Islet precursor cell (in vitro differentiated cells): ENCODE results near the gene ALDH1A1.
"Not testable (repeated sequence)": the region's sequence is repeated elsewhere in the genome, so short reads cannot be mapped to it uniquely, and the experiment has no call there.

ENCODE experiments used
- DNase-seq: peaks from one replicate; pipeline ENCODE4 v3.0.0-alpha.2; 2018

The ALDH1A1 gene

GRCh38 chr9:72888943-72889342 lies 63.9 kb downstream of the ALDH1A1 start:
- no peak for DNase-seq

GRCh38 chr9:72888067-72888466 lies 64.8 kb downstream of the ALDH1A1 start:
- DNase-seq, result no peak

GRCh38 chr9:72886386-72886785 lies 66.5 kb downstream of the ALDH1A1 start:
- no peak for DNase-seq

GRCh38 chr9:72884508-72884907 lies 68.3 kb downstream of the ALDH1A1 start:
- no peak for DNase-seq

GRCh38 chr9:72883875-72884274 lies 69.0 kb downstream of the ALDH1A1 start:
- DNase-seq, result no peak

- no peak for DNase-seq
These were observed 70.6 kb downstream of the ALDH1A1 start for GRCh38 chr9:72882117-72882775.

DNA sequence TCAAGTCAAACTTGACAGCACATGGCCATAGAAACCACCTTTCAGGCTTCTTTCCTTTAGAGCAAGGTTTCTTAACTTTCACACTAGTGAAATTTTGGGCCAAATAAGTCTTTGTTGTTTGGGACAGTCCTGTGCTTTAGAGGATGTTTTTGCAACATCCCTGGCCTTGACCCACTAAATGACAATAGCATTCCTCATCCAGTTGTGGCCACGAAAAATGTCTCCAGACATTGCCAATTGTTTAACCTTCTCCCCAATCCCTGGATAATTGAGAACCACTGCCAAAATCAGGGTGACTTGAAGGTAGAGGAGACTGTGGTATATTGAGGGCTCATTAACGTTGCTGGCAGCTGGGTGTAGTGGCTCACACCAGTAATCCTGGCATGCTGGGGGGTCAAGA lies 72.0 kb downstream of the ALDH1A1 start:
- DNase-seq, result no peak

- DNase-seq, result no peak
These were observed 77.6 kb downstream of the ALDH1A1 start for GRCh38 chr9:72875221-72875620.

GRCh38 chr9:72874344-72874743 lies 78.5 kb downstream of the ALDH1A1 start:
- no peak for DNase-seq

GRCh38 chr9:72873456-72873855 lies 79.4 kb downstream of the ALDH1A1 start:
- no peak for DNase-seq

DNA sequence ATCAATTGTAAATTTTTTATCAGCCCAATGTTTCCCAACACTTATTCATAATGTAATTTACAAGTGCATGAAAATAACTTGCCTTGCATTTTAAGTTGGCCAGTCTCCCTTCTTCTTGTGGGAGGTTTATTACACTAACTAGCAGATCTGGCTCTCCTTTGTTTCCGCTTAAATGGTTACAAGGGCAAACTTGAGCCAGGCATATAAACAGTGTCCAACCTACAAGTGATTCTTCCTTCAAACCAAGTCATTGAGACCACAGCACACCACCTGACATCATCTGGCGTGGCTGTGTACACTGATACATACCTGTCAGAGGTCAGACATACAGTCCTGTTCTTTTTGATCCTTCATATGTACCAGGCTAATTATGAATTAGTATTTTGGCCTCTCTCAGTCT lies 80.1 kb downstream of the ALDH1A1 start:
- DNase-seq, result no peak

GRCh38 chr9:72871685-72872084 lies 81.2 kb downstream of the ALDH1A1 start:
- DNase-seq, result no peak

DNA sequence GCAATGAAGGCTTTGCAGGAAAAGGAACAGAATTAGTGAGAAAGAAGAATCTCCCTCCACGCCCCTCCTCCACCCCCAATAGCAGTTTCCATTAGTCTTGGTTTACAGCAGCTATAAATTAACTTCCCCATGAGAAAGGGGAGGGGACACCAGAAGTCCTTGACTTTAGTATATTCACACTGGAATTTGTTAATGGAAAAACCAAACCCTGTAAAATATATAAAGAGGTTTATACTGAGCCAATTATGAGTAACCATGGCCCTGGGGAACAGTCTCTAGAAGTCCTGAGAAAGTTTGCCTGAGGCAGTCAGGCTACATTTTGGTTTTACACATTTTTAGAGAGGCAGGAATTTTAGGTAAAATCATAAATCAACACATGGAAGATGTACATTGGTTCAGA lies 88.5 kb downstream of the ALDH1A1 start:
- no peak for DNase-seq

DNA sequence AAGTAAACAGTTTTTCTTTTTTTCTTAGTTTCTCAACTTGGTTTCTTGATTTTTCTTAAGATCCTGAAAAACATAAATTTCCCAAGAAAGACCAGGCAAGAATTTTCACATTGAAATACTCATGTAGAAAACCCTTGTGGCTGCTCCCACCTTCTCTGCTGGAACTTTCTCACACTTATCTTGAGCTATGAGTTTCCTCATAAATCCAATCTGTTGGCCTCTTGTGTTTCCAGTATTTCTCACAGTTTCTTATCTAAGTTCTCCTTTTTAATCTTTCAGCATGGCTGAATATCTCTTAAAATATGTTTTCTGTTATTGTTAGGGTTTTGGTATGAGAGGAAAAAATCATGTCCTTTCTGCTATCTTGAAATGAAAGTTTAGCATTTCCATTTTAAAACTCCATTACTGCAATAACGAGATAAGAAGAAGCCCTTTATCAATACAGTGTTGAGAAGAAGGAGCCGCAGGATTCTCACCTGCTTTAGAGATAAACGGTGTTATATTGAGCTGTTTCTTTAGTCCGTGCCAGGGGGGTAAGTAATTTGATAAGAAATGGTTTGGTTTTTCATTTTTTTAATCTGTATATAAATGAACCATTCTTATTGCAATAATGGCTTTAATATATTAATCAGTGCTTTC lies 89.3 kb downstream of the ALDH1A1 start:
- no peak for DNase-seq

DNA sequence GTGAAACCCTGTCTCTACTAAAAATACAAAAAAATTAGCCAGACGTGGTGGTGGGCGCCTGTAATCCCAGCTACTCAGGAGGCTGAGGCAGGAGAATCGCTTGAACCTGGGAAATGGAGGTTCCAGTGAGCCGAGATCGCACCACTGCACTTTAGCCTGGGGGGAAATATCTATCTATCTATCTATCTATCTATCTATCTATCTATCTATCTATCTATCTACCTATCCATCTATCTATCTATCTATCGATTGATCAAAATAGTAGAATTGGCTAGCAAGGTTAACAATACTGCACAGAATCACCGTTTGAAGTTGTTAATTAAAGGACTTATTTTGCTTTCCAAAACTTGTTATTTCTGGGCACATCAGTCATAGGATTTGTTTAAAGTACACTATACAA lies 90.1 kb downstream of the ALDH1A1 start:
- DNase-seq, result not testable (repeated sequence)

GRCh38 chr9:72858089-72858912 lies 94.6 kb downstream of the ALDH1A1 start:
- DNase-seq, result peak; percentile 79

DNA sequence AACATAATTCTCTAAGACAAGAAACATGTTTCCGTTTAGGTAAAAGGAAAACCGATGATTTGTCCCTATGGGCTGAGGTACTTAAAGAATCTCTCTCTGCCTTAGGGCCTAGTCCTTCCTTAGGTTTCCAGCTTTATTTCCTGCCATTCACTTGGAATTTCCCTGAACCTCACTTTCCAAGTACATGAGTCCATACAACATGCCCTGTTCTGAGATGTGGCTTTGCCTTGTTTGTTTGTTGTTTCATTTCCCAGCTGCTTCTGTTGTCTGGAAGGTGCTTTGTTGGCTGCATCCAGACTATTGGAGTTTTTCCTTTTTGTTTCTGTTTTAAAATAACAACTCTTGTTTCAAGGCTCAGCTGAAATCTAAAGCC lies 95.2 kb downstream of the ALDH1A1 start:
- no peak for DNase-seq

- DNase-seq, result no peak
These were observed 95.8 kb downstream of the ALDH1A1 start for GRCh38 chr9:72856972-72857623.

GRCh38 chr9:72855890-72856523 lies 96.8 kb downstream of the ALDH1A1 start:
- DNase-seq, result peak; percentile 51

- no peak for DNase-seq
These were observed 97.5 kb downstream of the ALDH1A1 start for GRCh38 chr9:72855321-72855720.
